ENCODE data around the gene SCP2D1. TPM values are rescaled to one million over a fixed set of nuclear protein-coding genes. Genes with fewer than 3 reads are reported as not detected.

The SCP2D1 gene
- polyA plus RNA-seq, 1 donor from 2014 or later: not detected

- Histone ChIP-seq H3K4me3 (ENCODE audit: low read length) (no peak overlapping the region), H3K27me3 (ENCODE audit: insufficient read depth, low read depth, low read length) (no peaks in the 10 kb centered on the region), H3K9me3 (ENCODE audit: low read length) (no peaks in the 10 kb centered on the region), H3K9ac (ENCODE audit: low read length) (no peak overlapping the region), H3K36me3 (ENCODE audit: insufficient read depth, low read length) (no peaks in the 10 kb centered on the region), H2AFZ (ENCODE audit: low read depth, low read length) (no peak overlapping the region), H3K4me2 (ENCODE audit: low read length) (no peak overlapping the region), H3F3A (ENCODE audit: insufficient read depth, low read length, poor library complexity, severe bottlenecking) (no peaks in the 10 kb centered on the region), H3K27ac (ENCODE audit: low read length) (no peak overlapping the region), H3K79me2 (replicated peaks; ENCODE audit: insufficient read depth, low read length) (no peaks in the 10 kb centered on the region), H3K9me2 (ENCODE audit: insufficient read depth, low read length) (no peaks in the 10 kb centered on the region), H4K20me1 (ENCODE audit: insufficient read depth) (no peaks in the 10 kb centered on the region)
- TF ChIP-seq RAD21 (conservative IDR thresholded peaks at IDR 0.05): no peak
- no peak for TF ChIP-seq CTCF (IDR thresholded peaks at IDR 0.05; ENCODE audit: poor library complexity, severe bottlenecking)
- TF ChIP-seq TAF1 (IDR thresholded peaks at IDR 0.05; ENCODE audit: low read depth): no peak
- no peak for TF ChIP-seq MXI1 (conservative IDR thresholded peaks at IDR 0.05; ENCODE audit: poor library complexity, severe bottlenecking)
- TF ChIP-seq, protein P1, sequence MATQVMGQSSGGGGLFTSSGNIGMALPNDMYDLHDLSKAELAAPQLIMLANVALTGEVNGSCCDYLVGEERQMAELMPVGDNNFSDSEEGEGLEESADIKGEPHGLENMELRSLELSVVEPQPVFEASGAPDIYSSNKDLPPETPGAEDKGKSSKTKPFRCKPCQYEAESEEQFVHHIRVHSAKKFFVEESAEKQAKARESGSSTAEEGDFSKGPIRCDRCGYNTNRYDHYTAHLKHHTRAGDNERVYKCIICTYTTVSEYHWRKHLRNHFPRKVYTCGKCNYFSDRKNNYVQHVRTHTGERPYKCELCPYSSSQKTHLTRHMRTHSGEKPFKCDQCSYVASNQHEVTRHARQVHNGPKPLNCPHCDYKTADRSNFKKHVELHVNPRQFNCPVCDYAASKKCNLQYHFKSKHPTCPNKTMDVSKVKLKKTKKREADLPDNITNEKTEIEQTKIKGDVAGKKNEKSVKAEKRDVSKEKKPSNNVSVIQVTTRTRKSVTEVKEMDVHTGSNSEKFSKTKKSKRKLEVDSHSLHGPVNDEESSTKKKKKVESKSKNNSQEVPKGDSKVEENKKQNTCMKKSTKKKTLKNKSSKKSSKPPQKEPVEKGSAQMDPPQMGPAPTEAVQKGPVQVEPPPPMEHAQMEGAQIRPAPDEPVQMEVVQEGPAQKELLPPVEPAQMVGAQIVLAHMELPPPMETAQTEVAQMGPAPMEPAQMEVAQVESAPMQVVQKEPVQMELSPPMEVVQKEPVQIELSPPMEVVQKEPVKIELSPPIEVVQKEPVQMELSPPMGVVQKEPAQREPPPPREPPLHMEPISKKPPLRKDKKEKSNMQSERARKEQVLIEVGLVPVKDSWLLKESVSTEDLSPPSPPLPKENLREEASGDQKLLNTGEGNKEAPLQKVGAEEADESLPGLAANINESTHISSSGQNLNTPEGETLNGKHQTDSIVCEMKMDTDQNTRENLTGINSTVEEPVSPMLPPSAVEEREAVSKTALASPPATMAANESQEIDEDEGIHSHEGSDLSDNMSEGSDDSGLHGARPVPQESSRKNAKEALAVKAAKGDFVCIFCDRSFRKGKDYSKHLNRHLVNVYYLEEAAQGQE (IDR thresholded peaks at IDR 0.05; ENCODE audit: borderline replicate concordance): no peak
- TF ChIP-seq EZH2 (IDR thresholded peaks at IDR 0.05; ENCODE audit: borderline replicate concordance, insufficient read depth, low read length, poor library complexity, severe bottlenecking): no peak
- TF ChIP-seq POLR2AphosphoS5 (IDR thresholded peaks at IDR 0.05): no peak
- no peak for TF ChIP-seq EP300 (conservative IDR thresholded peaks at IDR 0.05; ENCODE audit: poor library complexity, severe bottlenecking)
- TF ChIP-seq SMC3 (conservative IDR thresholded peaks at IDR 0.05; ENCODE audit: poor library complexity): no peak
Measured at GRCh38 chr20:18832546-18833200, 19.1 kb downstream of the SCP2D1 start.

DNA sequence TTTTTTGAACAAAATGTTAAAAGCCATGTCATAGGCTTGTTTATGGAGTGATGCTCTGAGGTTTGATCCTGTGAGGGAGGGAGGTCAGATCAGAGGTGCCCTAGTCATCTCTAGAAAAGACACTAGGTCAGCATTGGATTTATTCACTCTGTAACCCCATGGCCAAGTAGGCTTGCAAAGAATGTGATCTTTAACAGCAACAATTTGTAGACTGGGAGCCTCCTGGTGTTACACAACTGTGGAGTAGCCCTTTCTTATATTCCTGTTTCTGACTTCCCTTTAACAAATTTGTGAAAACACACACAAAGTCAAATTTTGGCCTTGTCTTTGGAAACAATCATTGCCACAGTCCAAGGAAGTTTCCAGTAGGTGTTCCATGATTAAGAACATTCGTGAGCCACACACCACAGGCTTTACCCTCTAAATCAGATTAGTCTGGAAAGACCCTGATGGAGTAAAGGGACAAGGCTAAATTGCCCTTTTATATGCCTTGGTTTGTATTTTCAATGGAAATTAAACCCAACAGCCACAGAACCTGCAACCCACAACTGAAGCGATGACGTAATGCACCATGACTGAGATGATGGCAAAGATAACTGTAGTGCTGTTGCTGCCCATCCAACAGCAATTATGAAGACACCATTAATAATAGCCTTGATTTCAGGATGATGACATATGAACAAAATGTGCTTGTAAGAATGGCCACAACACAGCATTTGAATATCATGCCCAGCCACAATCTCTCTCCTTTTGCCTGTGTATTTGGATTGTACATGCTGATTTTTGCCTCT lies 22.1 kb downstream of the SCP2D1 start:
- TF ChIP-seq, protein P1 (IDR thresholded peaks at IDR 0.05; ENCODE audit: borderline replicate concordance): no peak
- no peak for TF ChIP-seq RAD21 (conservative IDR thresholded peaks at IDR 0.05)
- no peak for TF ChIP-seq CTCF (IDR thresholded peaks at IDR 0.05; ENCODE audit: poor library complexity, severe bottlenecking)
- TF ChIP-seq SMC3 (conservative IDR thresholded peaks at IDR 0.05; ENCODE audit: poor library complexity): no peak
- TF ChIP-seq POLR2AphosphoS5 (IDR thresholded peaks at IDR 0.05): no peak
- TF ChIP-seq TAF1 (IDR thresholded peaks at IDR 0.05; ENCODE audit: low read depth): no peak
- no peak for TF ChIP-seq EP300 (conservative IDR thresholded peaks at IDR 0.05; ENCODE audit: poor library complexity, severe bottlenecking)
- TF ChIP-seq MXI1 (conservative IDR thresholded peaks at IDR 0.05; ENCODE audit: poor library complexity, severe bottlenecking): no peak
- no peak for TF ChIP-seq EZH2 (IDR thresholded peaks at IDR 0.05; ENCODE audit: borderline replicate concordance, insufficient read depth, low read length, poor library complexity, severe bottlenecking)
- Histone ChIP-seq H3K4me2 (ENCODE audit: low read length) (no peak overlapping the region), H3K36me3 (ENCODE audit: insufficient read depth, low read length) (no peaks in the 10 kb centered on the region), H3F3A (ENCODE audit: insufficient read depth, low read length, poor library complexity, severe bottlenecking) (no peaks in the 10 kb centered on the region), H3K9me2 (ENCODE audit: insufficient read depth, low read length) (no peaks in the 10 kb centered on the region), H3K4me3 (ENCODE audit: low read length) (no peak overlapping the region), H4K20me1 (ENCODE audit: insufficient read depth) (no peaks in the 10 kb centered on the region), H3K79me2 (replicated peaks; ENCODE audit: insufficient read depth, low read length) (no peaks in the 10 kb centered on the region), H3K9me3 (ENCODE audit: low read length) (no peaks in the 10 kb centered on the region), H3K9ac (ENCODE audit: low read length) (no peak overlapping the region), H3K27me3 (ENCODE audit: insufficient read depth, low read depth, low read length) (no peaks in the 10 kb centered on the region), H2AFZ (ENCODE audit: low read depth, low read length) (no peak overlapping the region), H3K27ac (ENCODE audit: low read length) (no peak overlapping the region)

Data from neural cell (in vitro differentiated cells).